HEK293 (cell line): Measurements from ENCODE around the gene CPA4.

Experiments used
- CTCF ChIA-PET: fragments of 350-600 bp; formaldehyde crosslinking; extraction: SDS; loops from one replicate; lab custom pipeline; 2021; ENCODE audit warnings: antibody characterized with exemption; lab: Yijun Ruan, JAX
- POLR2A ChIA-PET: fragments of 300-600 bp; formaldehyde crosslinking; extraction: SDS; loops from one replicate; lab custom pipeline; 2020; ENCODE audit warnings: antibody characterized with exemption, inconsistent platforms; lab: Yijun Ruan, JAX
- H3K27ac ChIP-seq: fragments of 200-500 bp; sonication (Bioruptor generic); 2 replicates; pipeline ENCODE4 v1.5.1; 2014; ENCODE audit warnings: low read depth, low read length, control low read depth, inconsistent platforms; ENCODE audit errors: extremely low read depth
- H3K36me3 ChIP-seq, 2 experiments: fragments of 200-500 bp in 1 of 2; sonication (Bioruptor generic) in 1 of 2; 1 replicate in 1 of 2; 2 replicates in 1 of 2; pipeline ENCODE4 v1.5.1; 2014 to 2017; ENCODE audit warnings: inconsistent platforms in 2 of 2, low read length in 2 of 2; ENCODE audit not compliant: control insufficient read depth in 2 of 2, insufficient read depth in 1 of 2
- H3K4me1 ChIP-seq: fragments of 200-500 bp; sonication (Bioruptor generic); 2 replicates; pipeline ENCODE4 v1.5.1; 2014; ENCODE audit warnings: mild to moderate bottlenecking, low read length, inconsistent platforms; ENCODE audit not compliant: control insufficient read depth, insufficient read depth
- H3K4me3 ChIP-seq: 2 replicates; pipeline ENCODE4 v1.5.1; 2011; ENCODE audit warnings: low read depth, mild to moderate bottlenecking, control low read depth, low read length, moderate library complexity
- H3K9me3 ChIP-seq: fragments of 200-500 bp; sonication (Bioruptor generic); 2 replicates; pipeline ENCODE4 v1.5.1; 2014; ENCODE audit warnings: low read depth, low read length, inconsistent platforms; ENCODE audit not compliant: control insufficient read depth, insufficient read depth
- GLI2 ChIP-seq: fragments of 450-650 bp; formaldehyde crosslinking; IDR thresholded peaks from 2 replicates; pipeline ENCODE4; 2017; ENCODE audit warnings: missing biosample characterization, missing genetic modification characterization, low read depth, borderline replicate concordance
- KLF8 ChIP-seq: fragments of 450-650 bp; formaldehyde crosslinking; IDR thresholded peaks from 2 replicates; pipeline ENCODE4 v1.5.1; 2016; ENCODE audit warnings: missing biosample characterization, missing genetic modification characterization
- ZBTB11 ChIP-seq: fragments of 450-650 bp; formaldehyde crosslinking; conservative IDR thresholded peaks from 2 replicates; pipeline ENCODE4 v1.5.1; 2016; ENCODE audit warnings: low read depth, missing biosample characterization, missing genetic modification characterization
- ZBTB20 ChIP-seq: fragments of 450-650 bp; formaldehyde crosslinking; IDR thresholded peaks from 2 replicates; pipeline ENCODE4 v1.5.1; 2016; ENCODE audit warnings: missing biosample characterization, missing genetic modification characterization
- ZIC2 ChIP-seq: fragments of 450-650 bp; formaldehyde crosslinking; IDR thresholded peaks from 2 replicates; pipeline ENCODE4 v1.5.1; 2016; ENCODE audit warnings: missing biosample characterization, missing genetic modification characterization
- ZNF121 ChIP-seq: fragments of 450-650 bp; formaldehyde crosslinking; IDR thresholded peaks from 2 replicates; pipeline ENCODE4 v1.5.1; 2016; ENCODE audit warnings: missing biosample characterization, missing genetic modification characterization
- ZNF146 ChIP-seq: fragments of 450-650 bp; formaldehyde crosslinking; IDR thresholded peaks from 2 replicates; pipeline ENCODE4 v1.5.1; 2016; ENCODE audit warnings: missing biosample characterization, missing genetic modification characterization
- ZNF18 ChIP-seq: fragments of 450-650 bp; formaldehyde crosslinking; IDR thresholded peaks from 2 replicates; pipeline ENCODE4 v1.5.1; 2016; ENCODE audit warnings: missing biosample characterization, missing genetic modification characterization
- ZNF184 ChIP-seq: fragments of 450-650 bp; IDR thresholded peaks from 2 replicates; pipeline ENCODE4 v1.5.1; 2018; ENCODE audit warnings: missing biosample characterization, mild to moderate bottlenecking, missing genetic modification characterization
- ZNF366 ChIP-seq: fragments of 450-650 bp; formaldehyde crosslinking; conservative IDR thresholded peaks from 2 replicates; pipeline ENCODE4 v1.5.1; 2016; ENCODE audit warnings: missing biosample characterization, missing genetic modification characterization
- ZNF449 ChIP-seq: fragments of 450-650 bp; formaldehyde crosslinking; IDR thresholded peaks from 2 replicates; pipeline ENCODE4 v1.5.1; 2017; ENCODE audit warnings: missing biosample characterization, mild to moderate bottlenecking, missing genetic modification characterization, moderate library complexity
- ZNF501 ChIP-seq: fragments of 450-650 bp; formaldehyde crosslinking; IDR thresholded peaks from 2 replicates; pipeline ENCODE4 v1.5.1; 2016; ENCODE audit warnings: missing biosample characterization, missing genetic modification characterization
- ZNF544 ChIP-seq: fragments of 450-650 bp; formaldehyde crosslinking; IDR thresholded peaks from 2 replicates; pipeline ENCODE4 v1.5.0; 2017; ENCODE audit warnings: missing biosample characterization, missing genetic modification characterization
- ZNF560 ChIP-seq: fragments of 450-650 bp; formaldehyde crosslinking; IDR thresholded peaks from 2 replicates; pipeline ENCODE4 v1.5.1; 2017; ENCODE audit warnings: missing biosample characterization, missing genetic modification characterization, borderline replicate concordance
- ZNF830 ChIP-seq: fragments of 450-650 bp; IDR thresholded peaks from 2 replicates; pipeline ENCODE4 v1.5.0; 2018; ENCODE audit warnings: missing biosample characterization, missing genetic modification characterization, low read depth, mild to moderate bottlenecking, moderate library complexity
- ZSCAN23 ChIP-seq: fragments of 450-650 bp; formaldehyde crosslinking; IDR thresholded peaks from 2 replicates; pipeline ENCODE4 v1.5.1; 2016; ENCODE audit warnings: missing biosample characterization, missing genetic modification characterization
- ZSCAN5A ChIP-seq: fragments of 450-650 bp; formaldehyde crosslinking; IDR thresholded peaks from 2 replicates; pipeline ENCODE4 v1.5.1; 2016; ENCODE audit warnings: missing biosample characterization, missing genetic modification characterization

The CPA4 gene

GRCh38 chr7:130363026-130363847 is 70.3 kb downstream of the CPA4 start (continued):
- peak; percentile 47 for TF ChIP-seq ZNF366
- TF ChIP-seq, all 188 proteins: peak for 19

GRCh38 chr7:130364451-130364850 is 71.5 kb downstream of the CPA4 start:
- H3K27ac ChIP-seq, result peak overlapping the region; percentile 70; the same call in 1 of the 2 replicates
- TF ChIP-seq ZSCAN23 (tag by site-specific recombination) (no peak), GLI2 (tag by site-specific recombination) (no peak), ZNF501 (tag by site-specific recombination) (no peak), KLF8 (tag by site-specific recombination) (no peak), ZNF146 (no peak), ZSCAN5A (no peak), ZNF544 (no peak), ZBTB11 (tag by site-specific recombination) (no peak), ZNF449 (no peak), ZNF18 (no peak), ZNF830 (tag by site-specific recombination) (no peak), ZIC2 (tag by site-specific recombination) (0 out of 2 replicates have a peak, but pooled peaks have one; percentile 19), ZNF121 (no peak), ZNF184 (peak; percentile 42; the same call in 1 of the 2 replicates)
- no peaks in the 10 kb centered on the region for H3K9me3 ChIP-seq
- ChIA-PET CTCF (no interaction called here), POLR2A (no interaction called here)
- H3K4me1 ChIP-seq, result peaks cover 14% of the 10 kb centered on the region
- H3K36me3 ChIP-seq, result no peaks in the 10 kb centered on the region
- H3K4me3 ChIP-seq, result no peak overlapping the region

- TF ChIP-seq ZBTB20 (tag by site-specific recombination), result no peak
- TF ChIP-seq ZNF560 (tag by site-specific recombination), result 0 out of 2 replicates have a peak, but pooled peaks have one; percentile 16
- H3K4me3 ChIP-seq, result no peak overlapping the region
- no peaks in the 10 kb centered on the region for H3K9me3 ChIP-seq
- H3K27ac ChIP-seq, result peak overlapping the region; percentile 70
- ChIA-PET POLR2A (interaction anchor here (0.8 to 1.5 kb wide), 2 partner anchors 9 to 160 kb away, joined by 3 to 12 read pairs; partner anchors contain the start of gene TMEM209), CTCF (no interaction called here)
- peaks cover 14% of the 10 kb centered on the region for H3K4me1 ChIP-seq
- H3K36me3 ChIP-seq, result no peaks in the 10 kb centered on the region
Measured at GRCh38 chr7:130365088-130365487, 72.1 kb downstream of the CPA4 start.
